ENCODE measurements around the gene CYP2F1. TPM values are rescaled to one million over a fixed set of nuclear protein-coding genes. Genes with fewer than 3 reads are reported as not detected.
"Not testable (repeated sequence)": the region's sequence is repeated elsewhere in the genome, so short reads cannot be mapped to it uniquely, and the experiment has no call there.

CYP2F1 gene
- total RNA-seq, 1 donor from 2014 or later, result 0.36 TPM

GRCh38 chr19:41127362-41127761 is 13.1 kb downstream of the CYP2F1 start:
- ATAC-seq, result not testable (repeated sequence)

GRCh38 chr19:41127801-41128300 is 13.6 kb downstream of the CYP2F1 start:
- ATAC-seq, result peak; percentile 65

GRCh38 chr19:41128692-41129091 is 14.5 kb downstream of the CYP2F1 start:
- no peak for ATAC-seq

GRCh38 chr19:41131186-41131585 is 17.0 kb downstream of the CYP2F1 start:
- no peak for ATAC-seq

GRCh38 chr19:41133260-41133659 is 19.0 kb downstream of the CYP2F1 start:
- no peak for ATAC-seq

- no peak for ATAC-seq
Observed at GRCh38 chr19:41134616-41135015, 20.4 kb downstream of the CYP2F1 start.

- peak; percentile 87 for ATAC-seq
Observed at GRCh38 chr19:41135390-41136384, 21.5 kb downstream of the CYP2F1 start.

- ATAC-seq, result no peak
Observed at GRCh38 chr19:41136636-41137455, 22.6 kb downstream of the CYP2F1 start.

GRCh38 chr19:41144403-41144802 is 30.2 kb downstream of the CYP2F1 start:
- ATAC-seq, result peak; percentile 86

- ATAC-seq, result no peak
Observed at GRCh38 chr19:41149831-41150230, 35.6 kb downstream of the CYP2F1 start.

GRCh38 chr19:41150986-41151385 is 36.8 kb downstream of the CYP2F1 start:
- not testable (repeated sequence) for ATAC-seq

GRCh38 chr19:41154060-41154459 is 39.8 kb downstream of the CYP2F1 start:
- no peak for ATAC-seq

- no peak for ATAC-seq
Observed at GRCh38 chr19:41156207-41156606, 42.0 kb downstream of the CYP2F1 start.

GRCh38 chr19:41159881-41160280 is 45.6 kb downstream of the CYP2F1 start:
- no peak for ATAC-seq

- ATAC-seq, result no peak
Observed at GRCh38 chr19:41161903-41162302, 47.7 kb downstream of the CYP2F1 start.

GRCh38 chr19:41166944-41167804 is 52.9 kb downstream of the CYP2F1 start:
- no peak for ATAC-seq

GRCh38 chr19:41172297-41173164 is 58.3 kb downstream of the CYP2F1 start:
- no peak for ATAC-seq

GRCh38 chr19:41174297-41174928 is 60.2 kb downstream of the CYP2F1 start:
- ATAC-seq, result peak; percentile 63

- ATAC-seq, result peak; percentile 78
Observed at GRCh38 chr19:41175801-41176777, 61.9 kb downstream of the CYP2F1 start.
